Brain microvascular endothelial cell (primary cell): Measurements from ENCODE around the gene FSTL5.

Source experiments
- DNase-seq: peaks from one replicate; pipeline ENCODE4 v3.0.0-alpha.2; 2020
- H3K27ac ChIP-seq: fragments of 250-450 bp; sonication (Bioruptor Pico); 2 replicates; pipeline ENCODE4 v1.5.1; 2020; ENCODE audit warnings: mild to moderate bottlenecking, moderate library complexity
- H3K27me3 ChIP-seq: fragments of 250-450 bp; sonication (Bioruptor Pico); replicated peaks from 2 replicates; pipeline ENCODE4 v1.5.1; 2020; ENCODE audit warnings: mild to moderate bottlenecking
- H3K36me3 ChIP-seq: fragments of 250-450 bp; sonication (Bioruptor Pico); replicated peaks from 2 replicates; pipeline ENCODE4 v1.5.1; 2020; ENCODE audit warnings: mild to moderate bottlenecking
- H3K4me3 ChIP-seq: 2 replicates; pipeline ENCODE4 v1.5.1; 2011; ENCODE audit warnings: low read depth, mild to moderate bottlenecking, control low read depth, low read length, moderate library complexity
- CTCF ChIP-seq: IDR thresholded peaks from 2 replicates; pipeline ENCODE4 v1.5.1; 2011; ENCODE audit warnings: low read depth, mild to moderate bottlenecking, moderate library complexity, low read length, control low read depth, inconsistent platforms; ENCODE audit errors: missing control alignments
- in situ Hi-C: cut with HindIII; loops from 2 replicates; pipeline ENCODE4 v1.10.0; 2017; ENCODE audit warnings: low sequenced_read_pairs, low pct_ligation_motif_present

FSTL5 gene

GRCh38 chr4:161522031-161522430 is 641.8 kb downstream of the FSTL5 start:
- in situ Hi-C loops, result no loop called here
- TF ChIP-seq CTCF, result no peak
- DNase-seq, result no peak
- H3K27ac ChIP-seq, result no peak overlapping the region
- H3K4me3 ChIP-seq, result no peak overlapping the region
- H3K36me3 ChIP-seq, result no peaks in the 10 kb centered on the region
- no peaks in the 10 kb centered on the region for H3K27me3 ChIP-seq

GRCh38 chr4:161519611-161520010 is 644.2 kb downstream of the FSTL5 start:
- DNase-seq, result no peak
- no peaks in the 10 kb centered on the region for H3K27me3 ChIP-seq
- H3K36me3 ChIP-seq, result no peaks in the 10 kb centered on the region
- no peak for TF ChIP-seq CTCF
- no peak overlapping the region for H3K4me3 ChIP-seq
- H3K27ac ChIP-seq, result no peak overlapping the region
- in situ Hi-C loops, result no loop called here

- Histone ChIP-seq H3K36me3 (no peaks in the 10 kb centered on the region), H3K27me3 (no peaks in the 10 kb centered on the region), H3K4me3 (no peak overlapping the region), H3K27ac (no peak overlapping the region)
- DNase-seq, result no peak
- in situ Hi-C loops, result no loop called here
- no peak for TF ChIP-seq CTCF
Measured at GRCh38 chr4:161517941-161518340, 645.9 kb downstream of the FSTL5 start.

GRCh38 chr4:161505141-161505540 is 658.7 kb downstream of the FSTL5 start:
- in situ Hi-C loops, result no loop called here
- H3K27me3 ChIP-seq, result no peaks in the 10 kb centered on the region
- no peak for DNase-seq
- H3K36me3 ChIP-seq, result no peaks in the 10 kb centered on the region
- no peak for TF ChIP-seq CTCF
- no peak overlapping the region for H3K4me3 ChIP-seq
- H3K27ac ChIP-seq, result no peak overlapping the region

GRCh38 chr4:161498155-161498554 is 665.6 kb downstream of the FSTL5 start:
- in situ Hi-C loops, result no loop called here
- H3K4me3 ChIP-seq, result no peak overlapping the region
- TF ChIP-seq CTCF, result no peak

GRCh38 chr4:161486461-161486860 is 677.3 kb downstream of the FSTL5 start:
- H3K4me3 ChIP-seq, result no peak overlapping the region
- no peaks in the 10 kb centered on the region for H3K27me3 ChIP-seq
- in situ Hi-C loops, result no loop called here
- H3K27ac ChIP-seq, result no peak overlapping the region
- no peak for TF ChIP-seq CTCF
- no peaks in the 10 kb centered on the region for H3K36me3 ChIP-seq
- DNase-seq, result no peak

More at GRCh38 chr4:161498155-161498554, 665.6 kb downstream of the FSTL5 start:
- no peak for DNase-seq
- Histone ChIP-seq H3K27ac (no peak overlapping the region), H3K27me3 (no peaks in the 10 kb centered on the region), H3K36me3 (no peaks in the 10 kb centered on the region)
